NB4 (cell line): ENCODE measurements around the gene SOX8.

Experiments used
- CTCF ChIP-seq: IDR thresholded peaks from one replicate; pipeline ENCODE4 v1.5.1; 2012; ENCODE audit warnings: low read depth, low read length
- MAX ChIP-seq: IDR thresholded peaks from 2 replicates; pipeline ENCODE4 v1.6.1; 2011; ENCODE audit warnings: low read depth, low read length

- TF ChIP-seq CTCF, result no peak
- TF ChIP-seq MAX, result no peak
Measured at GRCh38 chr16:982145-983043, 824 bp downstream of the SOX8 start.
